Ishikawa (cell line): ENCODE results near the gene ROR1.

Source experiments
- CEBPB ChIP-seq: IDR thresholded peaks from 2 replicates; pipeline ENCODE4 v1.6.1; 2012
- CREB1 ChIP-seq: IDR thresholded peaks from 2 replicates; pipeline ENCODE4 v1.6.1; 2012; ENCODE audit warnings: low read depth
- EGR1 ChIP-seq: IDR thresholded peaks from 2 replicates; pipeline ENCODE4 v1.6.1; 2012
- EP300 ChIP-seq: IDR thresholded peaks from 2 replicates; pipeline ENCODE4 v1.6.1; 2012; ENCODE audit warnings: borderline replicate concordance
- FOXM1 ChIP-seq: IDR thresholded peaks from 2 replicates; pipeline ENCODE4 v1.6.1; 2012; ENCODE audit warnings: low read depth, borderline replicate concordance
- NFIC ChIP-seq: IDR thresholded peaks from 2 replicates; pipeline ENCODE4 v1.6.1; 2012
- RAD21 ChIP-seq: IDR thresholded peaks from 2 replicates; pipeline ENCODE4 v1.6.1; 2012; ENCODE audit warnings: low read depth
- TAF1 ChIP-seq: IDR thresholded peaks from 2 replicates; pipeline ENCODE4 v1.6.1; 2012; ENCODE audit warnings: low read depth, mild to moderate bottlenecking
- TCF12 ChIP-seq: IDR thresholded peaks from 2 replicates; pipeline ENCODE4 v1.6.1; 2012; ENCODE audit warnings: low read depth
- TEAD4 ChIP-seq: IDR thresholded peaks from 2 replicates; pipeline ENCODE4 v1.6.1; 2012
- USF1 ChIP-seq: IDR thresholded peaks from 2 replicates; pipeline ENCODE4 v1.6.1; 2012
- YY1 ChIP-seq: IDR thresholded peaks from 2 replicates; pipeline ENCODE4 v1.6.1; 2012; ENCODE audit warnings: low read depth
- ZBTB7A ChIP-seq: IDR thresholded peaks from 2 replicates; pipeline ENCODE4 v1.6.1; 2012; ENCODE audit warnings: low read depth
- TF ChIP-seq, protein P1 (sequence below): IDR thresholded peaks from 2 replicates; pipeline ENCODE4 v1.6.1; 2012; ENCODE audit warnings: low read depth, mild to moderate bottlenecking
- TF ChIP-seq, protein P2 (sequence below): IDR thresholded peaks from 2 replicates; pipeline ENCODE4 v1.6.1; 2012

ROR1 gene

GRCh38 chr1:63856924-63857323 lies 83.1 kb downstream of the ROR1 start:
- no peak for TF ChIP-seq CEBPB
- TF ChIP-seq TCF12 = no peak
- TF ChIP-seq TEAD4 = no peak
- TF ChIP-seq NFIC = no peak
- no peak for TF ChIP-seq YY1
- TF ChIP-seq, protein P1, sequence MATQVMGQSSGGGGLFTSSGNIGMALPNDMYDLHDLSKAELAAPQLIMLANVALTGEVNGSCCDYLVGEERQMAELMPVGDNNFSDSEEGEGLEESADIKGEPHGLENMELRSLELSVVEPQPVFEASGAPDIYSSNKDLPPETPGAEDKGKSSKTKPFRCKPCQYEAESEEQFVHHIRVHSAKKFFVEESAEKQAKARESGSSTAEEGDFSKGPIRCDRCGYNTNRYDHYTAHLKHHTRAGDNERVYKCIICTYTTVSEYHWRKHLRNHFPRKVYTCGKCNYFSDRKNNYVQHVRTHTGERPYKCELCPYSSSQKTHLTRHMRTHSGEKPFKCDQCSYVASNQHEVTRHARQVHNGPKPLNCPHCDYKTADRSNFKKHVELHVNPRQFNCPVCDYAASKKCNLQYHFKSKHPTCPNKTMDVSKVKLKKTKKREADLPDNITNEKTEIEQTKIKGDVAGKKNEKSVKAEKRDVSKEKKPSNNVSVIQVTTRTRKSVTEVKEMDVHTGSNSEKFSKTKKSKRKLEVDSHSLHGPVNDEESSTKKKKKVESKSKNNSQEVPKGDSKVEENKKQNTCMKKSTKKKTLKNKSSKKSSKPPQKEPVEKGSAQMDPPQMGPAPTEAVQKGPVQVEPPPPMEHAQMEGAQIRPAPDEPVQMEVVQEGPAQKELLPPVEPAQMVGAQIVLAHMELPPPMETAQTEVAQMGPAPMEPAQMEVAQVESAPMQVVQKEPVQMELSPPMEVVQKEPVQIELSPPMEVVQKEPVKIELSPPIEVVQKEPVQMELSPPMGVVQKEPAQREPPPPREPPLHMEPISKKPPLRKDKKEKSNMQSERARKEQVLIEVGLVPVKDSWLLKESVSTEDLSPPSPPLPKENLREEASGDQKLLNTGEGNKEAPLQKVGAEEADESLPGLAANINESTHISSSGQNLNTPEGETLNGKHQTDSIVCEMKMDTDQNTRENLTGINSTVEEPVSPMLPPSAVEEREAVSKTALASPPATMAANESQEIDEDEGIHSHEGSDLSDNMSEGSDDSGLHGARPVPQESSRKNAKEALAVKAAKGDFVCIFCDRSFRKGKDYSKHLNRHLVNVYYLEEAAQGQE = no peak
- no peak for TF ChIP-seq TAF1
- TF ChIP-seq, protein P2, sequence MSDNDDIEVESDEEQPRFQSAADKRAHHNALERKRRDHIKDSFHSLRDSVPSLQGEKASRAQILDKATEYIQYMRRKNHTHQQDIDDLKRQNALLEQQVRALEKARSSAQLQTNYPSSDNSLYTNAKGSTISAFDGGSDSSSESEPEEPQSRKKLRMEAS = no peak
- no peak for TF ChIP-seq ZBTB7A
- no peak for TF ChIP-seq USF1
- TF ChIP-seq EP300 = no peak
- no peak for TF ChIP-seq RAD21

DNA sequence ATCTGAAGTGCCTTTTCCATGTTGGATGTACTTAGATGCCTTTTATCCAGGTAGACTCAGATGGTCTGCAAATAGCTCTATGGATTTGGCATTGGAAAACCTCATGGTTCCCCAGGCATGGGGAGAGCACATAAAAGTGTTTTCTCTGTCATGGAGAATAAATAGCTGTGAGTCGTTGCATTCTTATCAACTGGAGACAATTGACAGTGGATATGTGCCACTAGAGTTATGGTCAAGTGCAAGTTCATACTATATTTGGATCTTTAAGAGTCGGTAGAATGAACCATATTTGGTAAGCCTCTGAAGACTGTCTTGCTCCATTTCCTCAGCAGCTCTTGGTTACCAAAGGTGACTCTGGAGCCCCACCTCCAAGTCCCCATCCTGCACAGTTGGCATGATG lies 83.7 kb downstream of the ROR1 start:
- TF ChIP-seq USF1 (no peak), RAD21 (no peak), FOXM1 (no peak), NFIC (no peak), EP300 (no peak), YY1 (no peak), ZBTB7A (no peak), EGR1 (no peak), TAF1 (no peak), CEBPB (no peak), CREB1 (no peak), TCF12 (no peak), TEAD4 (no peak)
- TF ChIP-seq, protein P2 = no peak
- TF ChIP-seq, protein P1 = no peak

DNA sequence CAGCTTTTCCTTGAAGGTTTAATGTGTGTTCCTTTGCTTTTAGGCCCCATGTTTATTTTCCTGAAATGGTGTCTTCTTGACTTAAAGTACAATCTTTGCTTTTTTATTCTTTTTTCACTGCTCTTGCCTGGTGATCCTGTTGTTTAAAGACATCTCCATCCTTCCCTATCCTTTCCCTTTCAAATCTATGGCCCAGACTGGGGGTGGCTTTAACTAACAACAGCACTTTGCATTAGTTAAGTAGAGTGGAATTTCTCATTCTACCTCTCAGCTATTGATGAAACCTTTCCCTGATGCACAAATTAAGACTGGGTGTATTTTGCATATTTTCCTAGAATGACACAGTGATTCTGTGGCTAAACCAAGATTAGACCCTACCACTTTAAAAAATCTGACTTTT lies 84.3 kb downstream of the ROR1 start:
- TF ChIP-seq EP300 (no peak), TAF1 (no peak), TEAD4 (no peak), EGR1 (no peak), USF1 (no peak), YY1 (no peak), FOXM1 (no peak), ZBTB7A (no peak)
- TF ChIP-seq, protein P2 = no peak

DNA sequence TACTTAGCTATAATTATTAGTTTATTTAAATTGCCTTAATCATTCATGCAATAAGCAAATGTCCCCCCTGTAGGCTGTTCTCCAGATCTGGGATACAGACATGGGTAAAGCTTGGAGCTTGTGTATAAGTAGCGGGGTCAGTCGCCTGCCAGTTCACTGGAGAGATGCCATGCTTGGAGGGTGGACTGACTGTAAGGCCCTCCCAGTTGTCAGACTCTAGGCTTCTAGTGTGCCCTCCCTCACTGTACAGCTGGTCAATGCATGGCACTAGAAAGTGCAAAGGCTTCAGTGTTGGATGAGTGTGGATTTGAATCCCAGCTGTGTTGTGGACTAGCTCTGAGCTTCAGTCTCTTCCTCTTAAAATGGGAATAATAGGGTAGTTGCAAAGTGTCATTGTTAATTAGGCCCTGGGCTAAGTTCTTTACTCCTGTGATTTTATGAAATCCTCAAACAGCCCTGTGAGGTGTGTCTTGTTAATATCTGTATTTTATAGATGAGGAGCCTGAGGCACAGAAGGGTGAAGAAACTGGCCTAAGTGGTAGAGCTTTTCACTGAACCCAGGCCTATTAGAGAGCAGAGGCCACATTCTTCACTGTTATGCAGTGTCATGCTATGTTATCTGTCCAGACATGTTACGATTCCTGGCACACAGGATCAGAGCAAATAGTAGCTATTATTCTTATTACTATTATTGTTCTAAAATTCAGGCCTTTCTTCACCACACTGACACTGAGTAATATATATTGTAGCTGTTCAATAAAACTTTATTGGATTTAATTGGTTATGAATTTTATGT lies 85.9 kb downstream of the ROR1 start:
- no peak for TF ChIP-seq NFIC
- TF ChIP-seq YY1 = no peak
- no peak for TF ChIP-seq EP300
- TF ChIP-seq USF1 = no peak
- TF ChIP-seq CEBPB = no peak
- TF ChIP-seq FOXM1 = no peak

DNA sequence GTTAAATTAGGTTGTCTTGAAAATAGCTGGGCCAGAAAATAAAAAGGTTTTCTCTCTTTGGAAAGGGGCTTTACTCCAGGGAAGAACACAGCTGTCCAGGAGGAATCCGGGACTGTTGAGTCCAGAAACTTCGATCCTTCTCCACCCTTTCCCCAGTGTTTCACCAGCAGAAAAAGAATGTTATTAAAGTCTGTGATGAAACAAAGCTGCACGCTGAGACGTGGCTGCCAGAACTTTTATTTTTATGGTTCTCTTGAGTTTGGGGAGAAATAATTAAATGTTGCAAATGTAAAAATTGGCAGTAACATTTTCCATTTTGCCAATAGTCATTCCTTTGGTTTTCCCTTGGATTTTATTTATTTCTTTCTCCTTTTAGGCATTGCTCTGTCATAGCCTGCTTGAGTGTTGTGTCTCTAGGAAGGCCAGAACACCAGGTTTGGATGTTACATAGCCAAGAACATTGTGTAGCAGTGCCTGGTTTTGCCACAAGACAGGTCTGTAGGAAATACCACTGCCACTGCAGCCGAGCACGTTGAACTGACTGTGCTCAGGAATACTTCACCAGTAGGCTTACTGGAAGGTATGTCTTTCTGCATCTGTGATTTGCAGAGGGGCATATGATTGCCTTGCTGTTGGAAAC lies 87.4 kb downstream of the ROR1 start:
- TF ChIP-seq EP300 (no peak), YY1 (no peak), FOXM1 (no peak), RAD21 (no peak), NFIC (no peak), USF1 (no peak), CEBPB (no peak), ZBTB7A (no peak)
- TF ChIP-seq, protein P1 = no peak
